Lower lobe of right lung (tissue), 2 donors: ENCODE data around the gene LYZL1. TPM values are rescaled to one million over a fixed set of nuclear protein-coding genes. Genes with fewer than 3 reads are reported as not detected.

Experiments
- ATAC-seq, 2 donors: fragments of 200-7000 bp; cut with Tn5 transposase; one replicate each; pipeline ENCODE4 v1.9.1; 2020 to 2022; ENCODE audit warnings: mild to moderate bottlenecking in 2 of 2, moderate library complexity in 2 of 2
- DNase-seq: peaks from one replicate; pipeline ENCODE4 v3.0.0-alpha.2; 2020
- H3K27ac ChIP-seq: fragments of 200-600 bp; one replicate; pipeline ENCODE4 v1.8.0; 2022
- H3K27me3 ChIP-seq: fragments of 200-600 bp; one replicate; pipeline ENCODE4 v1.8.0; 2022; ENCODE audit warnings: low read depth
- H3K36me3 ChIP-seq: fragments of 200-600 bp; one replicate; pipeline ENCODE4 v1.8.0; 2022; ENCODE audit warnings: mild to moderate bottlenecking
- H3K4me1 ChIP-seq: fragments of 200-600 bp; one replicate; pipeline ENCODE4 v1.8.0; 2022
- H3K4me3 ChIP-seq: fragments of 200-600 bp; one replicate; pipeline ENCODE4 v1.8.0; 2022; ENCODE audit warnings: mild to moderate bottlenecking
- H3K9me3 ChIP-seq: fragments of 200-600 bp; one replicate; pipeline ENCODE4 v1.8.0; 2022
- CTCF ChIP-seq: fragments of 200-600 bp; IDR thresholded peaks from one replicate; pipeline ENCODE4 v1.8.0; 2022; ENCODE audit warnings: antibody characterized with exemption, mild to moderate bottlenecking
- intact Hi-C: fragments of 100-400 bp; cut with DNase I; formaldehyde crosslinking; loops from one replicate; pipeline ENCODE4 v1.11.0; 2022
- total RNA-seq: library from RNA; stranded (reverse); fragmentation: NEBNext Ultra II Directional; extraction: Animal tissue kit (Norgen Biotek cat#: 25700); gene quantifications from one replicate; pipeline ENCODE4 v1.2.1, GENCODE V29; 2021
- donor health status: DM: no; HTN: yes; CAD: no; lungs with severe emphysema.

The LYZL1 gene
- total RNA-seq, 1 donor from 2014 or later = not detected

DNA sequence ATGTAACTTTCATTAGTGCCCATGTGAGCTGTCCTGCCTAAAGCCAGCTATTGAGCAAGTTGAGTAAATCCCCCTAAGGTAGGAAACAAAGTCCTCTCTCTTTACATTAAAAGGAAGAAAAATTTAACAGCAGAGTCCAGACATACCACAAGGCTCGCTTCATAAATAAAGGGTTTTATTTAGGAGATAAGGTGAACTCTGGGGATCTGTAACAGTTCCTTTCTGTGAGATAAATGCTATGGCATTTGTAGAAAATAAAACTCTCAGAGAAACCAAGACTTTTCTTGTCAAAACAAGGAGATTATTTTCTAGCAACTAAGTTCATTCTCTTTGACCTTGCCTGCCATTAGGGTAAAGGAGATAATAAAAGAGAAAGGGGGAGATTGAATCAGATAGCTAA is 32.3 kb upstream of the LYZL1 start:
- Histone ChIP-seq H3K36me3 (no peaks in the 10 kb centered on the region), H3K27me3 (peaks cover 11% of the 10 kb centered on the region), H3K4me1 (peaks cover 12% of the 10 kb centered on the region), H3K9me3 (no peaks in the 10 kb centered on the region), H3K4me3 (no peak overlapping the region), H3K27ac (no peak overlapping the region)
- intact Hi-C loops = no loop called here
- no peak for DNase-seq
- no peak for ATAC-seq
- TF ChIP-seq CTCF = no peak

GRCh38 chr10:29257106-29257783 is 31.6 kb upstream of the LYZL1 start:
- peaks cover 11% of the 10 kb centered on the region for H3K27me3 ChIP-seq
- no peak for TF ChIP-seq CTCF
- no peak overlapping the region for H3K4me3 ChIP-seq
- H3K27ac ChIP-seq = no peak overlapping the region
- peaks cover 12% of the 10 kb centered on the region for H3K4me1 ChIP-seq
- no peaks in the 10 kb centered on the region for H3K36me3 ChIP-seq
- no peak for DNase-seq
- no peaks in the 10 kb centered on the region for H3K9me3 ChIP-seq
- peak; percentile 54 to 79 for ATAC-seq
- intact Hi-C loops = no loop called here

DNA sequence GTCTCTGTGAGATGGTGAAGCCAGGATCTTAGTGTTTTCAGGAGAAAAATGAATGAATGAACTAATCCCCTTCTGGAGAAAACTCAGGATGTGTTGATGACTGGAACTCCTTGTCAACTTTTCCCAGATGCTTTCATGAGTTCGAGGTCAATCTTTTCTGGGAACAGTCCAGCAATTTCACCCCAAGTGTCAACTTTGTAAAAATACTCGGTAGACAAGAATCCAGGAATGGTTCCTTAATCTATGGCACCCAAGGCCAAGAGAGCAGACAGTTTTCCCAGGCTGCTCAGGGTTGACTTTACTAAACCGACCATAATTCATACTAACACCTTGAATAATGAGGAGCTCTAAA is 31.1 kb upstream of the LYZL1 start:
- DNase-seq (no peak), ATAC-seq (no peak)
- no peak overlapping the region for H3K27ac ChIP-seq
- H3K36me3 ChIP-seq = no peaks in the 10 kb centered on the region
- no peaks in the 10 kb centered on the region for H3K9me3 ChIP-seq
- intact Hi-C loops = no loop called here
- no peak overlapping the region for H3K4me3 ChIP-seq
- peaks cover 12% of the 10 kb centered on the region for H3K4me1 ChIP-seq
- TF ChIP-seq CTCF = no peak
- H3K27me3 ChIP-seq = peaks cover 9% of the 10 kb centered on the region

- no peak for TF ChIP-seq CTCF
- Histone ChIP-seq H3K4me3 (no peak overlapping the region), H3K27me3 (peaks cover 4% of the 10 kb centered on the region), H3K27ac (no peak overlapping the region), H3K9me3 (no peaks in the 10 kb centered on the region), H3K36me3 (no peaks in the 10 kb centered on the region), H3K4me1 (peaks cover 12% of the 10 kb centered on the region)
- DNase-seq = no peak
- intact Hi-C loops = no loop called here
- no peak for ATAC-seq
Observed at GRCh38 chr10:29259498-29259897, 29.4 kb upstream of the LYZL1 start.

- no peaks in the 10 kb centered on the region for H3K4me1 ChIP-seq
- H3K27me3 ChIP-seq = peaks cover 4% of the 10 kb centered on the region
- no peaks in the 10 kb centered on the region for H3K9me3 ChIP-seq
- intact Hi-C loops = no loop called here
- H3K4me3 ChIP-seq = no peak overlapping the region
- ATAC-seq = no peak
- no peak overlapping the region for H3K27ac ChIP-seq
- H3K36me3 ChIP-seq = no peaks in the 10 kb centered on the region
- no peak for TF ChIP-seq CTCF
- DNase-seq = no peak
Observed at GRCh38 chr10:29263506-29263905, 25.4 kb upstream of the LYZL1 start.
